Trophoblast cell (in vitro differentiated cells and primary cell): ENCODE results near the gene CHST15.

Source experiments
- DNase-seq, 2 donors: peaks; one replicate each; pipeline ENCODE4 v3.0.0-alpha.2; 2016
- H2AFZ ChIP-seq: 2 replicates; pipeline ENCODE4 v1.6.1; 2013; ENCODE audit warnings: low read length, moderate library complexity, mild to moderate bottlenecking; ENCODE audit not compliant: insufficient read depth, poor library complexity
- H2AK5ac ChIP-seq: 2 replicates; pipeline ENCODE4 v1.6.1; 2013; ENCODE audit warnings: mild to moderate bottlenecking, low read length
- H2BK120ac ChIP-seq: 2 replicates; pipeline ENCODE4 v1.6.1; 2013; ENCODE audit warnings: low read length, mild to moderate bottlenecking, moderate library complexity; ENCODE audit not compliant: insufficient read depth, poor library complexity
- H2BK12ac ChIP-seq: 2 replicates; pipeline ENCODE4 v1.6.1; 2013; ENCODE audit warnings: mild to moderate bottlenecking, low read length, moderate library complexity
- H2BK5ac ChIP-seq: 2 replicates; pipeline ENCODE4 v1.6.1; 2013; ENCODE audit warnings: low read length, low read depth, moderate library complexity, mild to moderate bottlenecking; ENCODE audit not compliant: poor library complexity
- H3K14ac ChIP-seq: 2 replicates; pipeline ENCODE4 v1.6.1; 2013; ENCODE audit warnings: mild to moderate bottlenecking, low read length
- H3K18ac ChIP-seq: 2 replicates; pipeline ENCODE4 v1.6.1; 2013; ENCODE audit warnings: mild to moderate bottlenecking, low read length
- H3K23ac ChIP-seq: 2 replicates; pipeline ENCODE4 v1.6.1; 2013; ENCODE audit warnings: low read length
- H3K27ac ChIP-seq: 2 replicates; pipeline ENCODE4 v1.5.1; 2013; ENCODE audit warnings: low read depth, mild to moderate bottlenecking, inconsistent platforms, low read length, moderate library complexity
- H3K27me3 ChIP-seq: 2 replicates; pipeline ENCODE4 v1.6.1; 2013; ENCODE audit warnings: inconsistent platforms, mild to moderate bottlenecking, low read length, moderate library complexity; ENCODE audit not compliant: insufficient read depth
- H3K36me3 ChIP-seq, 2 experiments: 1 replicate in 1 of 2; 2 replicates in 1 of 2; pipeline ENCODE4 v1.6.1; 2013; ENCODE audit warnings: low read length in 2 of 2, mild to moderate bottlenecking in 2 of 2, moderate library complexity in 1 of 2; ENCODE audit not compliant: insufficient read depth in 2 of 2, control insufficient read depth in 1 of 2
- H3K4ac ChIP-seq: 2 replicates; pipeline ENCODE4 v1.6.1; 2013; ENCODE audit warnings: low read depth, mild to moderate bottlenecking, low read length, moderate library complexity
- H3K4me1 ChIP-seq, 2 experiments: 1 replicate in 1 of 2; 2 replicates in 1 of 2; pipeline ENCODE4 v1.6.1; 2013; ENCODE audit warnings: low read length in 2 of 2, mild to moderate bottlenecking in 2 of 2, moderate library complexity in 1 of 2; ENCODE audit not compliant: insufficient read depth in 2 of 2, control insufficient read depth in 1 of 2
- H3K4me2 ChIP-seq: 2 replicates; pipeline ENCODE4 v1.6.1; 2013; ENCODE audit warnings: inconsistent platforms, mild to moderate bottlenecking, low read length, moderate library complexity
- H3K4me3 ChIP-seq: 2 replicates; pipeline ENCODE4 v1.5.1; 2013; ENCODE audit warnings: mild to moderate bottlenecking, low read depth, low read length, inconsistent platforms
- H3K79me1 ChIP-seq: one replicate; pipeline ENCODE4 v1.6.1; 2013; ENCODE audit warnings: low read length
- H3K79me2 ChIP-seq: 2 replicates; pipeline ENCODE4 v1.6.1; 2013; ENCODE audit warnings: low read length, mild to moderate bottlenecking; ENCODE audit not compliant: control insufficient read depth, insufficient read depth, poor library complexity
- H3K9ac ChIP-seq: 2 replicates; pipeline ENCODE4 v1.6.1; 2013; ENCODE audit warnings: mild to moderate bottlenecking, low read length
- H3K9me3 ChIP-seq: 2 replicates; pipeline ENCODE4 v1.6.1; 2013; ENCODE audit warnings: low read depth, mild to moderate bottlenecking, control low read depth, inconsistent platforms, low read length; ENCODE audit not compliant: insufficient read depth
- H4K12ac ChIP-seq: 2 replicates; pipeline ENCODE4 v1.6.1; 2013; ENCODE audit warnings: low read depth, mild to moderate bottlenecking, low read length, moderate library complexity
- H4K8ac ChIP-seq: 2 replicates; pipeline ENCODE4 v1.6.1; 2013; ENCODE audit warnings: low read depth, mild to moderate bottlenecking, low read length, moderate library complexity
- H4K91ac ChIP-seq: one replicate; pipeline ENCODE4 v1.6.1; 2013; ENCODE audit warnings: low read depth, mild to moderate bottlenecking, low read length, moderate library complexity
- WGBS: extraction: QIAGEN DNeasy Blood & Tissue Kit; methylation state at CpG from one replicate; pipeline ENCODE4 v1.1.7; 2013; ENCODE audit warnings: missing lambda C conversion rate; ENCODE audit not compliant: insufficient read length, insufficient coverage; ENCODE audit errors: extremely low coverage; 5-methylcytosine and 5-hydroxymethylcytosine counted together

Gene CHST15

DNA sequence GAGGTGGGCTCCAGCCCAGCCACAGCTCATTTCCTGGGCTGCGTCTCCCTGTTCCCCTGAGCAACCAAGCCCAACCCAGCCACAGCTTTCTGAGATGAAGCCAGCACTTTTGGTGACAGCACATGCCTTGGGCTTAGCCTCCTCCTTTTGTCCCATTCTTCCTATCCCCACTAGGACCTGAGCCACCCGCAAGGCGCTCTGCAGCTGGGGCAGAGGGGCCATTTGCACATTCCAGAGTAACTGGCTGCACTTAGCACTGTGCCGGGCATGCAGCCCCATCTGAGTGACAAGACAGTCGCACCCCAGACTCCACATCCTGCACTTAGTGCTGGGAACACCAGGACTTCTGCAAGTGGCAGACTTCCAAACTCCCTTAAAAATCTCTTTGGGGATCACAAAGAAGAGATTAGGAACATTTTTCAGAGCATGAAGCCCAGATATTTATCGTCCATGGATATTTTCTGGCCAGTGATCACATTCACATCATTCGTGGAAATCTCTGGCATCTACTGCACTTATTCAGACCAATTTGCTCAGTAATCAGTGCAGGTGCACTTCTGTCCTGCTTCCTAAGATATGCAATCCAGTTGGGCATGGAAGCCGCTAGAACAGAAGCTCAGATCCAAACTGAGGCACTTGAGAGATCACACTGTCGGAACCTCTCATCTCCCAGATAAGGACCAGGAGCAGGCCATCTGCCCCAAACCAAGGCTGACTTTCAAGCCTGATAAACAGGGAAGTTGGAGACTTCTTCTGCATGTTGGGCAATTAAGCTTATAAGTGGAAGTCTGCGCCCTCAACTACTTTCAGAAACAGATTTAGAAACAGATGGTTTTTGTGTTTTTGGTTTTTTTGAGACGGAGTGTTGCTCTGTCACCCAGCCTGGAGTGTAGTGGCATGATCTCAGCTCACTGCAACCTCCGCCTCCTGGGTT, 26.4 kb downstream of the CHST15 start:
- Histone ChIP-seq H3K27me3 (no peaks in the 10 kb centered on the region), H3K27ac (no peak overlapping the region), H3K4me1 (peaks cover 9 to 10% of the 10 kb centered on the region in 2 experiments), H2BK5ac (no peak overlapping the region), H3K4me2 (no peak overlapping the region), H3K36me3 (no peaks in the 10 kb centered on the region), H3K4ac (no peak overlapping the region), H2AFZ (no peak overlapping the region), H2BK120ac (no peak overlapping the region), H2BK12ac (no peak overlapping the region), H3K79me2 (peaks cover 2% of the 10 kb centered on the region), H3K14ac (no peak overlapping the region), H3K4me3 (no peak overlapping the region), H2AK5ac (no peak overlapping the region), H3K9ac (no peak overlapping the region), H4K91ac (no peak overlapping the region), H3K79me1 (no peaks in the 10 kb centered on the region), H3K23ac (no peak overlapping the region), H3K9me3 (no peaks in the 10 kb centered on the region), H4K12ac (no peak overlapping the region), H4K8ac (no peak overlapping the region), H3K18ac (no peak overlapping the region)
- DNase-seq: no peak
- no CpG with 5 or more reads among the region's 12 CpGs for WGBS

- no CpG with 5 or more reads among the region's 12 CpGs for WGBS
- no peak for DNase-seq
- no peaks in the 10 kb centered on the region for H3K27me3 ChIP-seq
Observed at GRCh38 chr10:124066126-124066700, 27.2 kb downstream of the CHST15 start.

DNA sequence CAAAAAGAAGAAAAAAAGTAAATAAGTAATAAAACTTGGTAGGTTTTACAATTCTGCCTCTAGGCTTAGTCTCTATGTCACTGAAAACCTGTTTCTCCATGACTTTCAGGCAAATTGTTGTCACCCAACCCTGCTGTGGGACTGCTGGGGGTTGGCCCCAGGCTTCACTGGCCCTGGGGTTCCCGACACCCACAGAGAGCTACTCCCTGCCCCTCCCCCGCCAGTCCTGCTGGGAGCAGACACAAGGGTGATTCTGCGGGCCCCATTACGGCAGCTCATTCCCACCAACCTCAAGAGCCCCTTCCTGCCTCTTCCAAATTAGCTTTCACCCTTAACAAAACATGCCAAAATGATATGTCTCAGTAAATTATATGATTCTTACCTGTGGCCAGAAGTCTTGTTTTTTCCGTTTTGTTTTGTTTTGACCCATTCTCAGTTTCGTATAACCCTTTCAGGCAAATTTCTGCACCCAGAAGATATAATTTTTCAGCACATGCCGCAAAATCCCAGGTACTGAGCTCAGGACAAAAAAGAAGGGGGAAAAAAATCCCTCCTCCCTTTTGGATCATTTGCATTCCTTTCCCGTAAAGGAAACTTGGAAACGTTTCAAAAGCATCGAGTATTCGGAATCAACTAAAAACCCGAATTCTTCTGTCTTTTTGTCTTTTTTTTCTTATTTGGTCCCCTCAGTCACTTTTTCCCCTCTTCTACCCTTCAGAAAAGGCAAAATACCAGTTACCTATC, 27.8 kb downstream of the CHST15 start:
- no peak overlapping the region for H3K9ac ChIP-seq
- H3K27me3 ChIP-seq: no peaks in the 10 kb centered on the region
- H3K27ac ChIP-seq: no peak overlapping the region
- no peak overlapping the region for H2AK5ac ChIP-seq
- H3K36me3 ChIP-seq: no peaks in the 10 kb centered on the region
- no peak overlapping the region for H3K18ac ChIP-seq
- no peaks in the 10 kb centered on the region for H3K9me3 ChIP-seq
- no peaks in the 10 kb centered on the region for H3K79me1 ChIP-seq
- peak overlapping the region; percentile 55 for H4K8ac ChIP-seq
- no peak overlapping the region for H3K4me2 ChIP-seq
- no peak overlapping the region for H2BK5ac ChIP-seq
- H4K12ac ChIP-seq: no peak overlapping the region
- no peak overlapping the region for H4K91ac ChIP-seq
- no peak overlapping the region for H3K4me3 ChIP-seq
- no peak overlapping the region for H3K4ac ChIP-seq
- H2AFZ ChIP-seq: no peak overlapping the region
- DNase-seq: no peak
- no peak overlapping the region for H3K23ac ChIP-seq
- H2BK12ac ChIP-seq: peak overlapping the region; percentile 67
- H3K14ac ChIP-seq: no peak overlapping the region
- WGBS: no CpG with 5 or more reads among the region's 12 CpGs
- H2BK120ac ChIP-seq: no peak overlapping the region
- peaks cover 7% of the 10 kb centered on the region in 2 experiments for H3K4me1 ChIP-seq
- H3K79me2 ChIP-seq: no peaks in the 10 kb centered on the region

More at GRCh38 chr10:124066126-124066700, 27.2 kb downstream of the CHST15 start:
- Histone ChIP-seq H3K4ac (no peak overlapping the region), H2BK12ac (no peak overlapping the region), H4K8ac (no peak overlapping the region), H3K4me3 (no peak overlapping the region), H2AK5ac (no peak overlapping the region), H2BK120ac (no peak overlapping the region), H3K79me1 (no peaks in the 10 kb centered on the region), H3K9me3 (no peaks in the 10 kb centered on the region), H3K4me2 (no peak overlapping the region), H2AFZ (no peak overlapping the region), H3K27ac (no peak overlapping the region), H3K23ac (no peak overlapping the region), H2BK5ac (no peak overlapping the region), H3K14ac (no peak overlapping the region), H3K4me1 (peaks cover 7% of the 10 kb centered on the region in 2 experiments), H3K18ac (no peak overlapping the region), H3K36me3 (no peaks in the 10 kb centered on the region), H4K91ac (no peak overlapping the region), H3K79me2 (peaks cover 2% of the 10 kb centered on the region), H4K12ac (no peak overlapping the region), H3K9ac (no peak overlapping the region)

DNA sequence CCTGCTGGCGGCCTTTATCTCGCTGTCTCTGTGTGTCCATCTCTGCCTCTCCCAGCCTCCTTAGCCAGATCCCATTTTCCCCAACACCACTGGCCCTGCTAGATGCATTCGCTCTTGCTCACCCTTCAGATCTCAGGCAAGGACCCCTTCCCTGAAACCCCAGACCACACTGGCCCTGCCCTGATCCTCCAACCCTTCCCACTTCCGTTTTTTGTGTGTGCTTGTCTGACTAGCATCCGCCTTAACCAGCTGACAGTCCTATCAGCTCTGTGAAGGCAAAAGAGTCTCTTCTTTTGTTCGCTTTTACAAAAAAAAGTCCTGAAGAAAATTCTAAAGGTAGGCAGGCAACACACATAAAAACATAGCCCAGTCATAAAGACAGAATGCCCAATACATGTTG, 28.7 kb downstream of the CHST15 start:
- no peaks in the 10 kb centered on the region for H3K9me3 ChIP-seq
- no peak overlapping the region for H3K23ac ChIP-seq
- H3K36me3 ChIP-seq: no peaks in the 10 kb centered on the region
- H3K79me2 ChIP-seq: no peaks in the 10 kb centered on the region
- H2BK120ac ChIP-seq: no peak overlapping the region
- H2AK5ac ChIP-seq: no peak overlapping the region
- no peak overlapping the region for H2AFZ ChIP-seq
- no peak overlapping the region for H3K14ac ChIP-seq
- DNase-seq: no peak
- H2BK12ac ChIP-seq: no peak overlapping the region
- no peaks in the 10 kb centered on the region for H3K27me3 ChIP-seq
- no peak overlapping the region for H3K4ac ChIP-seq
- H3K27ac ChIP-seq: no peak overlapping the region
- H3K4me1 ChIP-seq: peaks cover 7% of the 10 kb centered on the region in 2 experiments
- no CpG with 5 or more reads among the region's 6 CpGs for WGBS
- H2BK5ac ChIP-seq: no peak overlapping the region
- no peak overlapping the region for H4K91ac ChIP-seq
- H3K4me3 ChIP-seq: no peak overlapping the region
- no peak overlapping the region for H3K4me2 ChIP-seq
- no peak overlapping the region for H4K8ac ChIP-seq
- H3K9ac ChIP-seq: no peak overlapping the region
- H4K12ac ChIP-seq: no peak overlapping the region
- no peak overlapping the region for H3K18ac ChIP-seq
- H3K79me1 ChIP-seq: no peaks in the 10 kb centered on the region
